GM21390 (cell line): ENCODE results near the gene SLC15A4.

ENCODE experiments used
- ATAC-seq: cut with Tn5 transposase; IDR thresholded peaks from one replicate; pipeline ENCODE4 v1.9.1; 2021; ENCODE audit not compliant: unreplicated experiment

The SLC15A4 gene

DNA sequence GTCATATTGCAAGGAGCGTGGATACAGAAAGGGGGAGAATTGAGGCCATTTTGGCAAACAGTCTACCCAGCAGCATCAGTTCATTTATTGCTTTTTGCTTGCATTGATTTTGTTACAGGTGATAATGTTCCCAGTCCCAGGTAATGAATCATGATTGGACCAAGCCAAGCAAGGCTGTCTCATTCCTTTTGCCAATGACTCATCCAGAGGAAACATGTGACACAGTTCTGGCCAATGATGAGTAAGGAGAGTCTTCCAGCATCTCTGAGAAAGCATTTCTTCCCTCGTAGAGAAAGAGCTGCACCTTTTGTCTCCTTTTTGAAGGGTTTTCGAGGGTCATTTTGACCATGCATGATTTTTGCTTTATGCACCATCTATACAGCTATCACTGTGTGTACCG lies 68.2 kb downstream of the SLC15A4 start:
- no peak for ATAC-seq

GRCh38 chr12:128754275-128754674 lies 69.5 kb downstream of the SLC15A4 start:
- no peak for ATAC-seq

DNA sequence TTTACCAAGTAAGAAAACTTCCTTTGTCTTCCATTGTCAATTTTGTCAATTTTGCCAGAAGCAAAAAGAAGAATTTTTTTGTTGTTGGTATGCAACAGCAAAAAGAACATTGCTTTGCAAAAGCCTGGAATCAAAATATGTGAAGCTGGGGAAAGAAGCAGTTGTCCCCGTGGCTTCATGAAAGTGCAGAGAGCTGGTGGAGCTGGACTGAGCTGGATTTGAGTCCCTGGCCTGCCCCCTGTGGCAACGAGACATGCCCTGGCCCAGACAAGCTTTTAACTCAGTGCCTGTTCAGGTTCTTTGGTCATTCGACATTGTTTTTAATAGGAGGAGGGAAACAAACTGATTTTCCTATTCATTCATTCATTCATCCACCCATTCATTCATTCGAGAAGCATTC lies 70.3 kb downstream of the SLC15A4 start:
- no peak for ATAC-seq

DNA sequence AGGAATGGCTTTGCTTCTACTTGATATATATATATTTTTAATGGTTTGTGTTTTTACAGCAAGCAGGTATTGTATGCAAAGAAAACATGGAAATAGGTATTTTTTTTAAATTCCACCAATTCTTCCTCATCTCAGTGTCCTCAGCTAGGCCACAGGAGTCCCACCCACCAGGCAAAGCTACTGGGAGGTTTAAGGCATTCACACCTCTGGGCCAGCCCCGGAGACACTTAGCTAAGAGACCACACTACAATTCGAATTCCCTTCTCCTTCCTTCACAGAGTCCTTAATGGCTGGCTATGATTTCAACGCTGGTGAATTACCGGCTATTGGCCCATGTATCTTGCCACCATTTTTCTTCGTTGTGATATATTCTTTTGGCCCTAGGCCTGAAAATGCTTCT lies 71.4 kb downstream of the SLC15A4 start:
- ATAC-seq = no peak

GRCh38 chr12:128747441-128747840 lies 76.3 kb downstream of the SLC15A4 start:
- ATAC-seq = no peak

GRCh38 chr12:128745772-128746689 lies 77.7 kb downstream of the SLC15A4 start:
- no peak for ATAC-seq

DNA sequence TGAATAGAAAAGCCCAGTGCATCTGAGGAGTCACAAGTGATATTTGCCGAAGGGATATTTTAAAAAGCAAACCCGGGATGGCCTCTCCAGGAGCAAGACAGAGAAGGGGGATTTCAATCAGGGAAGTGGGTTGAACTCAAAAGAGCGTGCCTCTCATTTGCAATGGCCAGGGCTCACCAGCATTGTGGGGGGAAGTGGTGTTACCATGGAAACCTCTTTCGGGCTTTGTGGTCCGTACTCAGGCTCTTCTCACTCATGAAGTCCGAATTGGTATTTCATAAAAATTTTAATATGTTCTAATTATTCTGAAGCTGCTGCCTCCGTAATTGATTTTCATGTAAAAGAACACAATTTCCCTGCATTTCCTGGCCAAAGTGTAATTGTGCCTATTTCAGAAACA lies 79.8 kb downstream of the SLC15A4 start:
- no peak for ATAC-seq
